GM13977 (cell line): Measurements from ENCODE around the gene KIAA1191.
A peak's percentile ranks its signal among the peaks of the same experiment; 100 is the strongest.
"Not testable (repeated sequence)": the region's sequence is repeated elsewhere in the genome, so short reads cannot be mapped to it uniquely, and the experiment has no call there.

ENCODE experiments used
- DNase-seq: peaks from one replicate; pipeline ENCODE4 v3.0.0; 2012; ENCODE audit warnings: low spot score
- CTCF ChIP-seq: IDR thresholded peaks from 2 replicates; pipeline ENCODE4 v1.5.1; 2012; ENCODE audit warnings: mild to moderate bottlenecking, control low read depth; ENCODE audit not compliant: insufficient read depth; ENCODE audit errors: extremely low read depth, missing control alignments
- in situ Hi-C: fragments of 300-500 bp; cut with MboI; formaldehyde crosslinking; loops from one replicate; pipeline ENCODE4 v1.12.0; 2022; ENCODE audit warnings: low sequenced_read_pairs, low pct_unique_long_range_greater_than_20kb, mixed read lengths, inconsistent platforms; ENCODE audit not compliant: unreplicated experiment

KIAA1191 gene

GRCh38 chr5:176361437-176362232, at the start of gene KIAA1191:
KIAA1191 (minus strand) TSS chr5:176361764; CDS start chr5:176359508, 2,256 bp downstream.
- peak; percentile 89 for DNase-seq
- peak; percentile 38 for TF ChIP-seq CTCF
- in situ Hi-C loops: no loop called here

- in situ Hi-C loops: no loop called here
- no peak for TF ChIP-seq CTCF
- DNase-seq: no peak
These were observed 49.1 kb upstream of the KIAA1191 start for GRCh38 chr5:176410486-176411180.

GRCh38 chr5:176409765-176410164, 48.2 kb upstream of the KIAA1191 start:
- DNase-seq: no peak
- in situ Hi-C loops: no loop called here
- no peak for TF ChIP-seq CTCF

GRCh38 chr5:176408590-176408989, 47.0 kb upstream of the KIAA1191 start:
- DNase-seq: no peak
- no peak for TF ChIP-seq CTCF
- in situ Hi-C loops: no loop called here

GRCh38 chr5:176408252-176408573, 46.6 kb upstream of the KIAA1191 start:
- DNase-seq, in situ Hi-C loops: not testable (repeated sequence)

GRCh38 chr5:176407456-176408251, 46.1 kb upstream of the KIAA1191 start:
- TF ChIP-seq CTCF: no peak
- in situ Hi-C loops: no loop called here

More at GRCh38 chr5:176407456-176408251, 46.1 kb upstream of the KIAA1191 start:
- no peak for DNase-seq
